Adipocyte (in vitro differentiated cells): ENCODE data around the gene NPVF.

Experiments used
- DNase-seq: peaks from one replicate; pipeline ENCODE4 v3.0.0-alpha.2; 2015; ENCODE audit warnings: low read depth
- H3K27me3 ChIP-seq: replicated peaks from 2 replicates; pipeline ENCODE4 v1.7.0; 2013; ENCODE audit warnings: mild to moderate bottlenecking, low read length, moderate library complexity; ENCODE audit not compliant: control insufficient read depth, insufficient read depth
- H3K36me3 ChIP-seq: 2 replicates; pipeline ENCODE4 v1.7.0; 2013; ENCODE audit warnings: low read length, mild to moderate bottlenecking, moderate library complexity; ENCODE audit not compliant: control insufficient read depth, insufficient read depth, severe bottlenecking
- H3K4me1 ChIP-seq: 2 replicates; pipeline ENCODE4 v1.7.0; 2013; ENCODE audit warnings: mild to moderate bottlenecking, low read length, moderate library complexity; ENCODE audit not compliant: control insufficient read depth, insufficient read depth
- H3K4me3 ChIP-seq: 2 replicates; pipeline ENCODE4 v1.7.0; 2013; ENCODE audit warnings: mild to moderate bottlenecking, low read length, moderate library complexity
- H3K9ac ChIP-seq: 2 replicates; pipeline ENCODE4 v1.7.0; 2013; ENCODE audit warnings: mild to moderate bottlenecking, low read length, moderate library complexity
- H3K9me3 ChIP-seq: 2 replicates; pipeline ENCODE4 v1.7.0; 2013; ENCODE audit warnings: mild to moderate bottlenecking, low read length, moderate library complexity; ENCODE audit not compliant: control insufficient read depth

Gene NPVF

GRCh38 chr7:25194036-25194435 is 34.2 kb downstream of the NPVF start:
- H3K27me3 ChIP-seq = peaks cover 8% of the 10 kb centered on the region
- no peak overlapping the region for H3K4me3 ChIP-seq
- H3K4me1 ChIP-seq = peaks cover 11% of the 10 kb centered on the region
- H3K9ac ChIP-seq = no peak overlapping the region
- no peaks in the 10 kb centered on the region for H3K36me3 ChIP-seq
- peaks cover 6% of the 10 kb centered on the region for H3K9me3 ChIP-seq
- DNase-seq = no peak

GRCh38 chr7:25192043-25192442 is 36.2 kb downstream of the NPVF start:
- Histone ChIP-seq H3K4me1 (peaks cover 9% of the 10 kb centered on the region), H3K27me3 (peaks cover 8% of the 10 kb centered on the region), H3K9ac (no peak overlapping the region), H3K36me3 (no peaks in the 10 kb centered on the region), H3K9me3 (peaks cover 6% of the 10 kb centered on the region), H3K4me3 (no peak overlapping the region)
- no peak for DNase-seq

GRCh38 chr7:25189197-25189596 is 39.1 kb downstream of the NPVF start:
- DNase-seq = no peak
- no peaks in the 10 kb centered on the region for H3K4me1 ChIP-seq

GRCh38 chr7:25187932-25188331 is 40.4 kb downstream of the NPVF start:
- no peaks in the 10 kb centered on the region for H3K9me3 ChIP-seq
- no peaks in the 10 kb centered on the region for H3K36me3 ChIP-seq
- no peak overlapping the region for H3K4me3 ChIP-seq
- no peak overlapping the region for H3K9ac ChIP-seq
- H3K4me1 ChIP-seq = peaks cover 5% of the 10 kb centered on the region
- DNase-seq = no peak
- no peaks in the 10 kb centered on the region for H3K27me3 ChIP-seq

More at GRCh38 chr7:25189197-25189596, 39.1 kb downstream of the NPVF start:
- H3K9ac ChIP-seq = no peak overlapping the region
- no peak overlapping the region for H3K4me3 ChIP-seq
- H3K36me3 ChIP-seq = no peaks in the 10 kb centered on the region
- no peaks in the 10 kb centered on the region for H3K9me3 ChIP-seq
- peaks cover 3% of the 10 kb centered on the region for H3K27me3 ChIP-seq

GRCh38 chr7:25186436-25186835 is 41.9 kb downstream of the NPVF start:
- DNase-seq = no peak
- H3K27me3 ChIP-seq = no peaks in the 10 kb centered on the region
- H3K9ac ChIP-seq = no peak overlapping the region
- no peaks in the 10 kb centered on the region for H3K36me3 ChIP-seq
- H3K9me3 ChIP-seq = no peaks in the 10 kb centered on the region
- H3K4me3 ChIP-seq = no peak overlapping the region
- peaks cover 5% of the 10 kb centered on the region for H3K4me1 ChIP-seq

- H3K27me3 ChIP-seq = no peaks in the 10 kb centered on the region
- H3K9ac ChIP-seq = no peak overlapping the region
- no peaks in the 10 kb centered on the region for H3K36me3 ChIP-seq
- no peaks in the 10 kb centered on the region for H3K9me3 ChIP-seq
- H3K4me3 ChIP-seq = no peak overlapping the region
- no peak for DNase-seq
- peaks cover 12% of the 10 kb centered on the region for H3K4me1 ChIP-seq
Observed at GRCh38 chr7:25181532-25181931, 46.8 kb downstream of the NPVF start.

GRCh38 chr7:25180946-25181345 is 47.3 kb downstream of the NPVF start:
- Histone ChIP-seq H3K9me3 (no peaks in the 10 kb centered on the region), H3K27me3 (no peaks in the 10 kb centered on the region), H3K9ac (no peak overlapping the region), H3K36me3 (no peaks in the 10 kb centered on the region), H3K4me1 (peaks cover 12% of the 10 kb centered on the region), H3K4me3 (peak overlapping the region; percentile 81)
- no peak for DNase-seq

GRCh38 chr7:25180592-25180923 is 47.7 kb downstream of the NPVF start:
- Histone ChIP-seq H3K9me3 (no peaks in the 10 kb centered on the region), H3K9ac (peak overlapping the region; percentile 70), H3K27me3 (no peaks in the 10 kb centered on the region), H3K36me3 (no peaks in the 10 kb centered on the region), H3K4me3 (peak overlapping the region; percentile 81), H3K4me1 (peaks cover 12% of the 10 kb centered on the region)
- DNase-seq = no peak

GRCh38 chr7:25179771-25180591 is 48.3 kb downstream of the NPVF start:
- Histone ChIP-seq H3K27me3 (no peaks in the 10 kb centered on the region), H3K9me3 (no peaks in the 10 kb centered on the region)
- DNase-seq = peak; percentile 94

GRCh38 chr7:25179325-25179724 is 49.0 kb downstream of the NPVF start:
- no peak for DNase-seq
- Histone ChIP-seq H3K9me3 (no peaks in the 10 kb centered on the region), H3K36me3 (no peaks in the 10 kb centered on the region), H3K9ac (peak overlapping the region; percentile 69), H3K27me3 (no peaks in the 10 kb centered on the region), H3K4me1 (peaks cover 12% of the 10 kb centered on the region), H3K4me3 (peak overlapping the region; percentile 81)

More at GRCh38 chr7:25179771-25180591, 48.3 kb downstream of the NPVF start:
- peak overlapping the region; percentile 70 for H3K9ac ChIP-seq
- H3K4me3 ChIP-seq = peak overlapping the region; percentile 81
- H3K4me1 ChIP-seq = peaks cover 12% of the 10 kb centered on the region
- no peaks in the 10 kb centered on the region for H3K36me3 ChIP-seq
